Cardiac fibroblast (primary cell): ENCODE measurements around the gene TLR5.

Source experiments
- DNase-seq, 2 donors: peaks; one replicate each; pipeline versions ENCODE4 v3.0.0 to v3.0.0-alpha.2; 2010; ENCODE audit warnings: low read depth in 2 of 2
- H3K4me3 ChIP-seq, 2 donors: replicated peaks in 1 of 2; 1 replicate in 1 of 2; 2 replicates in 1 of 2; pipeline ENCODE4 v1.5.1; 2011; ENCODE audit warnings: low read depth in 2 of 2, low read length in 2 of 2, mild to moderate bottlenecking in 2 of 2, moderate library complexity in 1 of 2
- CTCF ChIP-seq: IDR thresholded peaks from one replicate; pipeline ENCODE4 v1.5.1; 2011; ENCODE audit warnings: low read depth, mild to moderate bottlenecking, low read length, inconsistent platforms

The TLR5 gene

GRCh38 chr1:223066415-223066814 is 76.6 kb downstream of the TLR5 start:
- no peak overlapping the region for H3K4me3 ChIP-seq
- no peak for DNase-seq
- TF ChIP-seq CTCF = no peak

- peak in 1 of 2 donors; percentile 19 for DNase-seq
- H3K4me3 ChIP-seq = no peak overlapping the region
- TF ChIP-seq CTCF = no peak
Observed at GRCh38 chr1:223062177-223062576, 80.9 kb downstream of the TLR5 start.

- no peak for TF ChIP-seq CTCF
- H3K4me3 ChIP-seq = no peak overlapping the region
- no peak for DNase-seq
Observed at GRCh38 chr1:223059526-223059925, 83.5 kb downstream of the TLR5 start.
